ENCODE measurements around the gene CEP120. TPM values are rescaled to one million over a fixed set of nuclear protein-coding genes. Genes with fewer than 3 reads are reported as not detected.

The CEP120 gene
- total RNA-seq, 1 experiment from 2014 or later: 27.1 TPM

GRCh38 chr5:123351820-123352219 lies 71.4 kb downstream of the CEP120 start:
- H3K4me3 Mint-ChIP-seq (ENCODE audit: low read depth, unreplicated experiment): no peak overlapping the region
- no peak for DNase-seq
- H3K27ac Mint-ChIP-seq (ENCODE audit: unreplicated experiment): no peak overlapping the region
- no peak for TF ChIP-seq CTCF (IDR thresholded peaks at IDR 0.05; ENCODE audit: unreplicated experiment)
- no TSS peak for BruUV-seq (replicated peaks)
- no peaks in the 10 kb centered on the region for H3K27me3 Mint-ChIP-seq (ENCODE audit: unreplicated experiment)
- H3K36me3 Mint-ChIP-seq (ENCODE audit: insufficient read depth, unreplicated experiment): peaks cover 6% of the 10 kb centered on the region
- peaks cover 9% of the 10 kb centered on the region for H3K4me1 Mint-ChIP-seq (ENCODE audit: low read depth, unreplicated experiment)
- CTCF ChIA-PET: no interaction called here
- intact Hi-C loops (cut with micrococcal nuclease; ENCODE audit: unreplicated experiment): no loop called here
- H3K9me3 Mint-ChIP-seq (ENCODE audit: low read depth, unreplicated experiment): peaks cover 3% of the 10 kb centered on the region

- Mint-ChIP-seq H3K4me1 (ENCODE audit: low read depth, unreplicated experiment) (peaks cover 9% of the 10 kb centered on the region), H3K4me3 (ENCODE audit: low read depth, unreplicated experiment) (no peak overlapping the region), H3K36me3 (ENCODE audit: insufficient read depth, unreplicated experiment) (peaks cover 6% of the 10 kb centered on the region), H3K27ac (ENCODE audit: unreplicated experiment) (no peak overlapping the region), H3K27me3 (ENCODE audit: unreplicated experiment) (no peaks in the 10 kb centered on the region), H3K9me3 (ENCODE audit: low read depth, unreplicated experiment) (peaks cover 3% of the 10 kb centered on the region)
- intact Hi-C loops (cut with micrococcal nuclease; ENCODE audit: unreplicated experiment): no loop called here
- no peak for DNase-seq
- CTCF ChIA-PET: no interaction called here
- no TSS peak for BruUV-seq (replicated peaks)
- TF ChIP-seq CTCF (IDR thresholded peaks at IDR 0.05; ENCODE audit: unreplicated experiment): no peak
These were observed 72.0 kb downstream of the CEP120 start for GRCh38 chr5:123351240-123351639.

GRCh38 chr5:123350742-123351141 lies 72.5 kb downstream of the CEP120 start:
- H3K9me3 Mint-ChIP-seq (ENCODE audit: low read depth, unreplicated experiment): peaks cover 3% of the 10 kb centered on the region
- intact Hi-C loops (cut with micrococcal nuclease; ENCODE audit: unreplicated experiment): no loop called here
- BruUV-seq (replicated peaks): no TSS peak
- H3K36me3 Mint-ChIP-seq (ENCODE audit: insufficient read depth, unreplicated experiment): peaks cover 6% of the 10 kb centered on the region
- CTCF ChIA-PET: no interaction called here
- H3K27me3 Mint-ChIP-seq (ENCODE audit: unreplicated experiment): no peaks in the 10 kb centered on the region
- H3K27ac Mint-ChIP-seq (ENCODE audit: unreplicated experiment): no peak overlapping the region
- peaks cover 9% of the 10 kb centered on the region for H3K4me1 Mint-ChIP-seq (ENCODE audit: low read depth, unreplicated experiment)
- no peak for TF ChIP-seq CTCF (IDR thresholded peaks at IDR 0.05; ENCODE audit: unreplicated experiment)
- H3K4me3 Mint-ChIP-seq (ENCODE audit: low read depth, unreplicated experiment): no peak overlapping the region
- no peak for DNase-seq

- H3K27ac Mint-ChIP-seq (ENCODE audit: unreplicated experiment): no peak overlapping the region
- H3K9me3 Mint-ChIP-seq (ENCODE audit: low read depth, unreplicated experiment): no peaks in the 10 kb centered on the region
- peaks cover 4% of the 10 kb centered on the region for H3K36me3 Mint-ChIP-seq (ENCODE audit: insufficient read depth, unreplicated experiment)
- no TSS peak for BruUV-seq (replicated peaks)
- no peak overlapping the region for H3K4me3 Mint-ChIP-seq (ENCODE audit: low read depth, unreplicated experiment)
- no peak for DNase-seq
- TF ChIP-seq CTCF (IDR thresholded peaks at IDR 0.05; ENCODE audit: unreplicated experiment): peak; percentile 39
- CTCF ChIA-PET: interaction anchor here (0.6 kb wide), 1 partner anchor 488 kb away, joined by 4 read pairs; no protein-coding TSS in a partner anchor
- intact Hi-C loops (cut with micrococcal nuclease; ENCODE audit: unreplicated experiment): no loop called here
- H3K4me1 Mint-ChIP-seq (ENCODE audit: low read depth, unreplicated experiment): no peaks in the 10 kb centered on the region
- H3K27me3 Mint-ChIP-seq (ENCODE audit: unreplicated experiment): no peaks in the 10 kb centered on the region
These were observed 78.3 kb downstream of the CEP120 start for GRCh38 chr5:123344816-123345426.
